ENCODE results near the gene RTN4R.

The RTN4R gene

DNA sequence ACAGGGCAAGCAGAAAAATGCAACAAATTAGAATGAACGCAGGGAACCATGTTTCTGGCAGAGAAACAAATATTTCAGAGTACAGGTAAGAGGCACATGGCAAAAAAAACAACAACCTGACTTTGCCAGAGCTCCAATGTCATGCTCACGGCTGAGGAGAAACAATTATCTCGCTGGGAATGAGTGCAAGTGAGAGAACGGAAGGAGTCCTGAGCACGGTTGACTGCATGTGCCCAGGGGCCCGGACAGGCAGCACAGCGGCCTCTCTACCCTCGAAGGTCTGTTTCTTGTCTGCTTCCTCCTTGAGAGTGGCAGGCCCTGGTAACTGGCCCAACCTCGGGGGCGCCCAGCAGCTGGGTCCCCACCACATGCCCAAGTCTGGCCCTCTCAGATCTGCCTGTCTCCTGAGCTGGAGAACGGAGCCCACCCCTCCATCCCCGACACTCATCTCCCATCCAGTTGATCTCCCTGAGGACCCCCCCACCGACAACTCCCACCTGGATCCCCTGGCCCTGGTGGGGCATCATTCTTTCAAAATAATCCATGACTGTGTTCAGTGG is 24.6 kb upstream of the RTN4R start:
- Histone ChIP-seq H3K4me3 (ENCODE audit: insufficient read depth in 1 of 2, low read depth in 1 of 2, low read length in 2 of 2) (no peak overlapping the region), H2AK5ac (ENCODE audit: low read length, severe bottlenecking) (no peak overlapping the region), H3K9me3 (ENCODE audit: control insufficient read depth, low read length) (no peaks in the 10 kb centered on the region), H3K23ac (ENCODE audit: low read length in 2 of 2) (no peak overlapping the region), H4K8ac (ENCODE audit: low read length) (no peak overlapping the region), H2BK15ac (ENCODE audit: low read depth, poor library complexity, severe bottlenecking) (no peak overlapping the region), H2BK12ac (ENCODE audit: low read length in 2 of 2) (no peak overlapping the region), H3K14ac (ENCODE audit: low read length in 2 of 2) (no peak overlapping the region), H3K27me3 (ENCODE audit: control insufficient read depth in 1 of 2, insufficient read depth in 1 of 2, low read length in 2 of 2) (peaks cover 34 to 75% of the 10 kb centered on the region in 2 experiments), H3K18ac (ENCODE audit: low read depth in 1 of 2, low read length in 2 of 2) (no peak overlapping the region), H2AFZ (ENCODE audit: low read depth, low read length) (no peak overlapping the region), H3K4ac (ENCODE audit: low read depth in 1 of 2, low read length in 2 of 2) (no peak overlapping the region), H2BK5ac (ENCODE audit: low read depth, low read length, poor library complexity, severe bottlenecking) (no peak overlapping the region), H3K9ac (ENCODE audit: low read length) (no peak overlapping the region), H3K27ac (ENCODE audit: low read length, poor library complexity, severe bottlenecking) (no peak overlapping the region), H2BK120ac (ENCODE audit: low read depth, low read length) (no peak overlapping the region), H3K79me1 (replicated peaks; ENCODE audit: low read length, poor library complexity, severe bottlenecking) (no peaks in the 10 kb centered on the region), H3K4me1 (ENCODE audit: control insufficient read depth, insufficient read depth, low read depth, low read length) (peaks cover 2% of the 10 kb centered on the region), H3K36me3 (ENCODE audit: control insufficient read depth in 1 of 2, insufficient read depth in 2 of 2, low read depth in 1 of 2, low read length in 2 of 2) (no peaks in the 10 kb centered on the region), H4K91ac (ENCODE audit: low read length) (no peak overlapping the region), H3K4me2 (ENCODE audit: low read length, poor library complexity, severe bottlenecking) (no peak overlapping the region)
- no peak for DNase-seq
- 71% methylated on average over 13 of the region's 13 CpGs for WGBS

DNA sequence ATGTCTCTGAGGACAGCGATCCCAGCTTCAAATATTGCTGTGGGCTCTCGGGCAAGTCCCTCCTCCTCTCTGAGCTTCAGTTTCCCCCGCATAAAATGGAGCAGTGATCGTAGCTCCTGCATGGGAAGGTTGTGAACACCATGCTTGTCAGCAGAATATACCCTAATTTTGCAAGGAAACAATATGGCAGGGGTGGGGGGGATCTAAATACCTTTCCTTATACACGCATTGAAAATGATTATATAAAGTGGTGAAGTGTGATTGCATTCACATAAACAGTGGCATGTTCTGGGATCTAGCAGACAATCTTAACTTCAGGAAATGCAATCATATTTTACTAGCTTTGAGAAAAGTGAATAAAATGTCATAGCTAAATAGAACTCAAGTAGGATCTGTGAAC is 24.0 kb upstream of the RTN4R start:
- Histone ChIP-seq H3K36me3 (ENCODE audit: control insufficient read depth in 1 of 2, insufficient read depth in 2 of 2, low read depth in 1 of 2, low read length in 2 of 2) (no peaks in the 10 kb centered on the region), H3K18ac (ENCODE audit: low read depth in 1 of 2, low read length in 2 of 2) (no peak overlapping the region), H2BK15ac (ENCODE audit: low read depth, poor library complexity, severe bottlenecking) (no peak overlapping the region), H3K4me3 (ENCODE audit: insufficient read depth in 1 of 2, low read depth in 1 of 2, low read length in 2 of 2) (no peak overlapping the region), H4K8ac (ENCODE audit: low read length) (no peak overlapping the region), H3K27me3 (ENCODE audit: control insufficient read depth in 1 of 2, insufficient read depth in 1 of 2, low read length in 2 of 2) (peaks cover 28 to 69% of the 10 kb centered on the region in 2 experiments), H2AK5ac (ENCODE audit: low read length, severe bottlenecking) (no peak overlapping the region), H3K79me1 (replicated peaks; ENCODE audit: low read length, poor library complexity, severe bottlenecking) (no peaks in the 10 kb centered on the region), H3K4me1 (ENCODE audit: control insufficient read depth, insufficient read depth, low read depth, low read length) (peaks cover 2% of the 10 kb centered on the region), H3K9me3 (ENCODE audit: control insufficient read depth, low read length) (no peaks in the 10 kb centered on the region), H3K27ac (ENCODE audit: low read length, poor library complexity, severe bottlenecking) (no peak overlapping the region), H3K14ac (ENCODE audit: low read length in 2 of 2) (no peak overlapping the region), H3K23ac (ENCODE audit: low read length in 2 of 2) (no peak overlapping the region), H3K9ac (ENCODE audit: low read length) (no peak overlapping the region), H2BK120ac (ENCODE audit: low read depth, low read length) (no peak overlapping the region), H2BK5ac (ENCODE audit: low read depth, low read length, poor library complexity, severe bottlenecking) (no peak overlapping the region), H4K91ac (ENCODE audit: low read length) (no peak overlapping the region), H2BK12ac (ENCODE audit: low read length in 2 of 2) (no peak overlapping the region), H2AFZ (ENCODE audit: low read depth, low read length) (no peak overlapping the region), H3K4ac (ENCODE audit: low read depth in 1 of 2, low read length in 2 of 2) (no peak overlapping the region), H3K4me2 (ENCODE audit: low read length, poor library complexity, severe bottlenecking) (no peak overlapping the region)
- WGBS = 86% methylated on average over 4 of the region's 5 CpGs
- no peak for DNase-seq

DNA sequence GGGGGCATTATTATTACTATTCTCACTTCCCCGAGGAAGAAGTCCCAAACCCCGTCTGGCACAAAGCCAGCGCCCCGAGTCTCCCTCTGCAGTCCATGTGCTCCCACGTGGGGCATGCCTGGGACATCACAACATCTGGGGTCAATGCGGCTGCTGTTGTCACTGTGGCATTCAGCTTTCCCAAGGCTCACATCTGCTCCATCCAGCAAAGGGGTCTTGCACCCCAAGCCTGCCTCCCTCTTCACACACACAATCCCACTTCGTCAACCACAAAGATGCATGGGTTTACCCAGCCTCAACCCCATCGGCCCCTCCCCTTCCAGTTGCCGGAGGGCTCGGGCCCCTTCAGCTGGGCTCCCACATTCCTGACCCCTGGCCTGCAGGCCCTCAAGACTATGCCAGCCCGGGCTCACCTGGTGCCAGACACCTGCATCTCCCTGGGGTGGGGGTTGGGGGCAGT is 23.5 kb upstream of the RTN4R start:
- H2AK5ac ChIP-seq (ENCODE audit: low read length, severe bottlenecking) = no peak overlapping the region
- H4K8ac ChIP-seq (ENCODE audit: low read length) = no peak overlapping the region
- no peak for DNase-seq
- H3K27me3 ChIP-seq (ENCODE audit: control insufficient read depth in 1 of 2, insufficient read depth in 1 of 2, low read length in 2 of 2) = peaks cover 23 to 67% of the 10 kb centered on the region in 2 experiments
- H3K79me1 ChIP-seq (replicated peaks; ENCODE audit: low read length, poor library complexity, severe bottlenecking) = no peaks in the 10 kb centered on the region
- H3K9ac ChIP-seq (ENCODE audit: low read length) = no peak overlapping the region
- H3K4me1 ChIP-seq (ENCODE audit: control insufficient read depth, insufficient read depth, low read depth, low read length) = peaks cover 2% of the 10 kb centered on the region
- no peak overlapping the region for H2BK120ac ChIP-seq (ENCODE audit: low read depth, low read length)
- no peak overlapping the region for H3K14ac ChIP-seq (ENCODE audit: low read length in 2 of 2)
- H2AFZ ChIP-seq (ENCODE audit: low read depth, low read length) = no peak overlapping the region
- H3K18ac ChIP-seq (ENCODE audit: low read depth in 1 of 2, low read length in 2 of 2) = no peak overlapping the region
- H2BK15ac ChIP-seq (ENCODE audit: low read depth, poor library complexity, severe bottlenecking) = no peak overlapping the region
- H3K4me2 ChIP-seq (ENCODE audit: low read length, poor library complexity, severe bottlenecking) = no peak overlapping the region
- H2BK5ac ChIP-seq (ENCODE audit: low read depth, low read length, poor library complexity, severe bottlenecking) = no peak overlapping the region
- no peak overlapping the region for H3K4me3 ChIP-seq (ENCODE audit: insufficient read depth in 1 of 2, low read depth in 1 of 2, low read length in 2 of 2)
- no peaks in the 10 kb centered on the region for H3K9me3 ChIP-seq (ENCODE audit: control insufficient read depth, low read length)
- H3K36me3 ChIP-seq (ENCODE audit: control insufficient read depth in 1 of 2, insufficient read depth in 2 of 2, low read depth in 1 of 2, low read length in 2 of 2) = no peaks in the 10 kb centered on the region
- H3K27ac ChIP-seq (ENCODE audit: low read length, poor library complexity, severe bottlenecking) = no peak overlapping the region
- H4K91ac ChIP-seq (ENCODE audit: low read length) = no peak overlapping the region
- 80% methylated on average over 11 of the region's 11 CpGs for WGBS
- H2BK12ac ChIP-seq (ENCODE audit: low read length in 2 of 2) = no peak overlapping the region
- no peak overlapping the region for H3K4ac ChIP-seq (ENCODE audit: low read depth in 1 of 2, low read length in 2 of 2)
- no peak overlapping the region for H3K23ac ChIP-seq (ENCODE audit: low read length in 2 of 2)

DNA sequence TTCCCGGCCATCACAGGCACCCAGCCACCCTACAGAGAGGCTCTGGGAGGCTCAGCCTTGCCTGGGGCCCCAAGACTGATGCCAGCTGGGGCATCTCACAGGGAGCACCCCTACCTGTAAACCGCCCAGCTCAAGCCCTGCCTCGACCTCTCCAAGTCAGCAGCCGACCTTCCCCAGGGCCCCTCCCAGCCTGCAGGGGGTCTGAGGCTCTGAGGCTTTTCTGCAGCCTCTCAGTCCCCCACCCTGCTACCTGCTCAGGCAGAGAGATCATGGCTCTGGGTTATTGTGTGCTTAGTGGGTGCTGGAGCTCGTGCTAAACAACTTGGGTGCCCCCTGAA is 23.1 kb upstream of the RTN4R start:
- Histone ChIP-seq H3K4ac (ENCODE audit: low read depth in 1 of 2, low read length in 2 of 2) (no peak overlapping the region), H3K4me2 (ENCODE audit: low read length, poor library complexity, severe bottlenecking) (no peak overlapping the region), H3K14ac (ENCODE audit: low read length in 2 of 2) (no peak overlapping the region), H3K23ac (ENCODE audit: low read length in 2 of 2) (no peak overlapping the region), H3K18ac (ENCODE audit: low read depth in 1 of 2, low read length in 2 of 2) (no peak overlapping the region), H2BK5ac (ENCODE audit: low read depth, low read length, poor library complexity, severe bottlenecking) (no peak overlapping the region), H4K8ac (ENCODE audit: low read length) (no peak overlapping the region), H2AK5ac (ENCODE audit: low read length, severe bottlenecking) (no peak overlapping the region), H3K4me1 (ENCODE audit: control insufficient read depth, insufficient read depth, low read depth, low read length) (peaks cover 2% of the 10 kb centered on the region), H3K9me3 (ENCODE audit: control insufficient read depth, low read length) (no peaks in the 10 kb centered on the region), H4K91ac (ENCODE audit: low read length) (no peak overlapping the region), H3K9ac (ENCODE audit: low read length) (no peak overlapping the region), H3K27ac (ENCODE audit: low read length, poor library complexity, severe bottlenecking) (no peak overlapping the region), H3K27me3 (ENCODE audit: control insufficient read depth in 1 of 2, insufficient read depth in 1 of 2, low read length in 2 of 2) (peaks cover 22 to 65% of the 10 kb centered on the region in 2 experiments), H2BK120ac (ENCODE audit: low read depth, low read length) (no peak overlapping the region), H2BK15ac (ENCODE audit: low read depth, poor library complexity, severe bottlenecking) (no peak overlapping the region), H2AFZ (ENCODE audit: low read depth, low read length) (no peak overlapping the region), H3K79me1 (replicated peaks; ENCODE audit: low read length, poor library complexity, severe bottlenecking) (no peaks in the 10 kb centered on the region), H3K36me3 (ENCODE audit: control insufficient read depth in 1 of 2, insufficient read depth in 2 of 2, low read depth in 1 of 2, low read length in 2 of 2) (no peaks in the 10 kb centered on the region), H3K4me3 (ENCODE audit: insufficient read depth in 1 of 2, low read depth in 1 of 2, low read length in 2 of 2) (no peak overlapping the region), H2BK12ac (ENCODE audit: low read length in 2 of 2) (no peak overlapping the region)
- no peak for DNase-seq
- WGBS = 75% methylated on average over 5 of the region's 5 CpGs

Measured in mesenchymal stem cell (in vitro differentiated cells and primary cell).